GM12864 (cell line): ENCODE measurements around the gene NBEAL2.

Experiments used
- DNase-seq: peaks from one replicate; pipeline ENCODE4 v3.0.0-alpha.2; 2011; ENCODE audit warnings: low read depth
- H3K4me3 ChIP-seq: 2 replicates; pipeline ENCODE4 v1.5.1; 2011; ENCODE audit warnings: mild to moderate bottlenecking, low read depth, low read length, control low read depth
- CTCF ChIP-seq: IDR thresholded peaks from 2 replicates; pipeline ENCODE4 v1.5.1; 2011; ENCODE audit warnings: low read depth, mild to moderate bottlenecking, moderate library complexity, low read length, control low read depth, inconsistent platforms; ENCODE audit errors: missing control alignments

NBEAL2 gene

GRCh38 chr3:47056705-47057104 lies 77.2 kb downstream of the NBEAL2 start:
- TF ChIP-seq CTCF = no peak
- H3K4me3 ChIP-seq = no peak overlapping the region
- DNase-seq = no peak

- DNase-seq = no peak
Observed at GRCh38 chr3:47057212-47057671, 77.8 kb downstream of the NBEAL2 start.

More at GRCh38 chr3:47057212-47057671, 77.8 kb downstream of the NBEAL2 start:
- H3K4me3 ChIP-seq = no peak overlapping the region
- no peak for TF ChIP-seq CTCF
